Endothelial cell of umbilical vein (primary cell): Measurements from ENCODE around the gene SPDYE6. TPM values are rescaled to one million over a fixed set of nuclear protein-coding genes. Genes with fewer than 3 reads are reported as not detected.
"Not testable (repeated sequence)": the region's sequence is repeated elsewhere in the genome, so short reads cannot be mapped to it uniquely, and the experiment has no call there.

Source experiments
- BruUV-seq: library from RNA; stranded (reverse); fragments of 400-500 nt; replicated peaks from 2 replicates; lab custom pipeline; 2021; lab: Mats Ljungman, UMichigan
- CTCF ChIA-PET: fragments of 300-600, 350-600 bp; sonication (Branson Sonifier 250); formaldehyde crosslinking; loops from one replicate; lab custom pipeline; 2021; ENCODE audit warnings: antibody characterized with exemption, inconsistent platforms; lab: Charles Lee
- POLR2A ChIA-PET: fragments of 300-600, 350-600 bp; sonication (Branson Sonifier 250); formaldehyde crosslinking; loops from one replicate; lab custom pipeline; 2021; ENCODE audit warnings: antibody characterized with exemption, inconsistent platforms; lab: Charles Lee
- DNase-seq: peaks from one replicate; pipeline ENCODE4 v3.0.0-alpha.2; 2011; ENCODE audit warnings: low read depth, low spot score
- FAIRE-seq: peaks from 2 replicates; lab custom pipeline; 2011; peaks lifted over from hg19 to GRCh38; lab: Jason Lieb, UNC
- H2AFZ ChIP-seq: 2 replicates; pipeline ENCODE4 v1.6.0; 2012; ENCODE audit warnings: low read depth, low read length, control low read depth, inconsistent platforms
- H3K27ac ChIP-seq: 2 replicates; pipeline ENCODE4 v1.5.1; 2011; ENCODE audit warnings: low read depth, mild to moderate bottlenecking, control low read depth, low read length, moderate library complexity; ENCODE audit not compliant: insufficient read depth
- H3K27me3 ChIP-seq, 2 experiments: 2 replicates each; pipeline versions ENCODE4 v1.6.0 to v1.6.1; 2011; ENCODE audit warnings: low read length in 2 of 2, mixed read lengths in 1 of 2; ENCODE audit not compliant: control insufficient read depth in 2 of 2, insufficient read depth in 2 of 2
- H3K36me3 ChIP-seq, 2 experiments: 2 replicates in 1 of 2; 3 replicates in 1 of 2; pipeline ENCODE4 v1.5.1; 2011; ENCODE audit warnings: low read length in 2 of 2, mild to moderate bottlenecking in 1 of 2, moderate library complexity in 1 of 2; ENCODE audit not compliant: control insufficient read depth in 2 of 2, insufficient read depth in 2 of 2; ENCODE audit errors: extremely low read depth in 1 of 2
- H3K4me1 ChIP-seq: 3 replicates; pipeline ENCODE4 v1.5.1; 2011; ENCODE audit warnings: mild to moderate bottlenecking, low read length; ENCODE audit not compliant: control insufficient read depth, insufficient read depth; ENCODE audit errors: extremely low read depth
- H3K4me2 ChIP-seq: 2 replicates; pipeline ENCODE4 v1.6.1; 2011; ENCODE audit warnings: low read length, control low read depth, mixed read lengths; ENCODE audit not compliant: insufficient read depth
- H3K4me3 ChIP-seq, 3 experiments: fragments of 200-600 bp in 1 of 3; sonication (generic), shearing (Covaris generic) in 1 of 3; replicated peaks in 1 of 3; 2 replicates each; pipeline ENCODE4 v1.5.1; 2011 to 2016; ENCODE audit warnings: control low read depth in 3 of 3, low read length in 3 of 3, mild to moderate bottlenecking in 2 of 3, inconsistent platforms in 1 of 3, low read depth in 1 of 3, moderate library complexity in 1 of 3; ENCODE audit not compliant: insufficient read depth in 1 of 3
- H3K79me2 ChIP-seq: 2 replicates; pipeline ENCODE4 v1.6.0; 2012; ENCODE audit warnings: low read length, inconsistent platforms; ENCODE audit not compliant: control insufficient read depth, insufficient read depth
- H3K9ac ChIP-seq: replicated peaks from 2 replicates; pipeline ENCODE3; 2011; ENCODE audit warnings: low read length, control low read depth; ENCODE audit not compliant: insufficient read depth; ENCODE audit errors: extremely low read depth
- H3K9me1 ChIP-seq: replicated peaks from 3 replicates; pipeline ENCODE4 v1.6.0; 2011; ENCODE audit warnings: mild to moderate bottlenecking, low read length; ENCODE audit not compliant: control insufficient read depth, insufficient read depth; ENCODE audit errors: extremely low read depth
- H3K9me3 ChIP-seq: replicated peaks from 2 replicates; pipeline ENCODE4 v1.5.1; 2012; ENCODE audit warnings: low read length, inconsistent platforms; ENCODE audit not compliant: control insufficient read depth, insufficient read depth
- H4K20me1 ChIP-seq: replicated peaks from 2 replicates; pipeline ENCODE3; 2011; ENCODE audit warnings: mild to moderate bottlenecking, low read length; ENCODE audit not compliant: control insufficient read depth, insufficient read depth; ENCODE audit errors: extremely low read depth
- MAX ChIP-seq: IDR thresholded peaks from 2 replicates; pipeline ENCODE4 v1.6.1; 2011; ENCODE audit not compliant: insufficient read depth, insufficient read length
- POLR2A ChIP-seq: IDR thresholded peaks from 2 replicates; pipeline ENCODE4 v1.6.1; 2012; ENCODE audit warnings: low read depth, mild to moderate bottlenecking, control low read depth, low read length
- POLR2AphosphoS5 ChIP-seq: IDR thresholded peaks from 2 replicates; pipeline ENCODE4 v1.6.1; 2012; ENCODE audit warnings: low read depth, mild to moderate bottlenecking, control low read depth, low read length, moderate library complexity; ENCODE audit not compliant: insufficient read depth
- dilution Hi-C: fragments of 300-500 bp; cut with MboI; formaldehyde crosslinking; loops from one replicate; pipeline ENCODE4 v1.15.0; 2019; ENCODE audit warnings: low sequenced_read_pairs; ENCODE audit not compliant: extremely low pct_ligation_motif_present
- intact Hi-C: fragments of 100-400 bp; cut with micrococcal nuclease; formaldehyde crosslinking; loops from one replicate; pipeline ENCODE4 v1.10.0; 2022
- polyA plus RNA-seq, 4 experiments: library from polyadenylated mRNA; depleted of rRNA in 3 of 4; stranded (reverse) in 3 of 4; unstranded in 1 of 4; fragments of >200 nt; gene quantifications; 2 replicates each; pipeline versions ENCODE4 v1.2.1 to v1.2.3, GENCODE V29; 2011 to 2012; ENCODE audit warnings: missing spikeins in 1 of 4
- total RNA-seq: library from RNA; stranded (reverse); gene quantifications from 2 replicates; pipeline ENCODE4 v1.2.3, GENCODE V29; 2021

SPDYE6 gene
- total and polyA plus RNA-seq, 2 donors (not counting 3 experiments of a cell fraction or from before 2014, with no cell fraction given), result not detected

GRCh38 chr7:102363549-102364393, 7.5 kb upstream of the SPDYE6 start:
- Histone ChIP-seq H3K4me2 (peak overlapping the region; percentile 59), H3K4me3 (peak overlapping the region; percentile 38 to 92 (median 46)), H3K27ac (peak overlapping the region; percentile 39), H2AFZ (peak overlapping the region; percentile 76)
- H3K9me3 ChIP-seq, H3K79me2 ChIP-seq, H3K36me3 ChIP-seq, H3K9me1 ChIP-seq, H4K20me1 ChIP-seq, H3K4me1 ChIP-seq, intact Hi-C loops, dilution Hi-C loops, H3K9ac ChIP-seq, H3K27me3 ChIP-seq, BruUV-seq: not testable (repeated sequence)
- POLR2A ChIA-PET, result interaction anchor here (0.5 to 0.9 kb wide), 2 partner anchors 63 to 1536 kb away, joined by 3 to 8 read pairs; no protein-coding TSS in a partner anchor
- CTCF ChIA-PET, result interaction anchor here (0.6 to 1.2 kb wide), 5 partner anchors 30 to 483 kb away, joined by 3 to 5 read pairs (median 3); partner anchors contain the start of gene PRKRIP1
- DNase-seq (peak; percentile 96), FAIRE-seq (peak; percentile 88)
- TF ChIP-seq POLR2A (peak; percentile 55), MAX (peak; percentile 32), POLR2AphosphoS5 (peak; percentile 76)

- intact Hi-C loops, H3K79me2 ChIP-seq, H3K4me1 ChIP-seq, POLR2A ChIA-PET, FAIRE-seq, H3K4me2 ChIP-seq, H3K9ac ChIP-seq, H4K20me1 ChIP-seq, H3K4me3 ChIP-seq, H3K27me3 ChIP-seq, H3K9me1 ChIP-seq, CTCF ChIA-PET, H3K27ac ChIP-seq, dilution Hi-C loops, H3K36me3 ChIP-seq, BruUV-seq, H2AFZ ChIP-seq, DNase-seq, H3K9me3 ChIP-seq: not testable (repeated sequence)
Measured at GRCh38 chr7:102346983-102347382, 9.3 kb downstream of the SPDYE6 start.

- FAIRE-seq, H3K9me1 ChIP-seq, H3K4me2 ChIP-seq, DNase-seq, dilution Hi-C loops, H3K4me3 ChIP-seq, H3K27me3 ChIP-seq, BruUV-seq, H4K20me1 ChIP-seq, intact Hi-C loops, H3K27ac ChIP-seq, H3K9ac ChIP-seq, H2AFZ ChIP-seq, H3K36me3 ChIP-seq, CTCF ChIA-PET, H3K79me2 ChIP-seq, POLR2A ChIA-PET, H3K4me1 ChIP-seq, H3K9me3 ChIP-seq: not testable (repeated sequence)
Measured at GRCh38 chr7:102340599-102341368, 15.5 kb downstream of the SPDYE6 start.
